ENCODE data around the gene C4orf36. TPM values are rescaled to one million over a fixed set of nuclear protein-coding genes. Genes with fewer than 3 reads are reported as not detected.

C4orf36 gene
- total and polyA plus RNA-seq, 2 of the 8 experiments (the other 6 are each of a cell fraction or from before 2014, with no cell fraction given), result 1.2 to 1.5 TPM

GRCh38 chr4:86855572-86855971 lies 36.6 kb downstream of the C4orf36 start:
- CTCF ChIA-PET (ENCODE audit: partially characterized antibody), result no interaction called here
- no peaks in the 10 kb centered on the region for H3K79me1 ChIP-seq (ENCODE audit: low read depth, low read length)
- peaks cover 0 to 3% (median under 1%) of the 10 kb centered on the region in 4 experiments; a peak in 2 of 7 replicates for H3K4me1 ChIP-seq (replicated peaks in 1 of 4; ENCODE audit: control insufficient read depth in 3 of 4, insufficient read depth in 4 of 4, low read length in 3 of 4)
- H4K20me1 ChIP-seq (replicated peaks in 1 of 2; ENCODE audit: control insufficient read depth in 1 of 2, insufficient read depth in 2 of 2, low read length in 2 of 2), result no peaks in the 10 kb centered on the region
- H3K18ac ChIP-seq (ENCODE audit: extremely low read depth, low read length), result no peak overlapping the region
- no peak overlapping the region for H2BK20ac ChIP-seq (ENCODE audit: low read length)
- H2BK12ac ChIP-seq (ENCODE audit: low read depth, low read length), result no peak overlapping the region
- no peak overlapping the region for H4K5ac ChIP-seq (ENCODE audit: insufficient read length, low read depth, low read length)
- no peak overlapping the region for H4K8ac ChIP-seq (ENCODE audit: extremely low read depth, insufficient read depth, low read length)
- no peak overlapping the region for H2BK5ac ChIP-seq (ENCODE audit: low read depth, low read length)
- H3K23me2 ChIP-seq (ENCODE audit: low read depth, low read length), result no peaks in the 10 kb centered on the region
- no peak overlapping the region for H2AFZ ChIP-seq (ENCODE audit: low read length)
- DNase-seq (ENCODE audit: low read depth in 1 of 2, low spot score in 2 of 2) (no peak), FAIRE-seq (no peak)
- H3K79me2 ChIP-seq (ENCODE audit: control insufficient read depth in 1 of 2, insufficient read depth in 2 of 2, low read length in 2 of 2), result no peaks in the 10 kb centered on the region
- no peak overlapping the region for H3K9ac ChIP-seq (replicated peaks in 1 of 4; ENCODE audit: extremely low read depth in 1 of 4, low read depth in 3 of 4, low read length in 3 of 4)
- H3K27ac ChIP-seq (ENCODE audit: low read depth, low read length), result no peak overlapping the region
- H3K23ac ChIP-seq (ENCODE audit: insufficient read length), result no peak overlapping the region
- H4K91ac ChIP-seq (replicated peaks; ENCODE audit: insufficient read length, low read length), result no peak overlapping the region
- peaks cover 0 to 16% (median 12%) of the 10 kb centered on the region in 4 experiments; a peak in 5 of 7 replicates for H3K27me3 ChIP-seq (replicated peaks in 1 of 4; ENCODE audit: control insufficient read depth in 3 of 4, extremely low read depth in 1 of 4, insufficient read depth in 3 of 4, low read length in 3 of 4)
- H2BK120ac ChIP-seq (replicated peaks; ENCODE audit: low read depth, low read length), result no peak overlapping the region
- no peak overlapping the region for H3K4me3 ChIP-seq (ENCODE audit: extremely low read depth in 1 of 4, insufficient read depth in 2 of 4, low read depth in 3 of 4, low read length in 4 of 4)
- H3K4ac ChIP-seq (replicated peaks; ENCODE audit: insufficient read length, low read depth, low read length), result no peak overlapping the region
- H2AK5ac ChIP-seq (ENCODE audit: low read depth, low read length), result no peak overlapping the region
- no peaks in the 10 kb centered on the region for H3K9me3 ChIP-seq (ENCODE audit: insufficient read depth in 2 of 2, low read depth in 1 of 2, low read length in 1 of 2)
- WGBS, 2 experiments (ENCODE audit: extremely low coverage in 1 of 2, insufficient coverage in 1 of 2, insufficient read length in 1 of 2, insufficient replicate concordance in 2 of 2, low coverage in 1 of 2, low lambda C conversion rate in 2 of 2, missing lambda C conversion rate in 1 of 2), result 86% methylated on average over 2 of the region's 2 CpGs; no CpG with 5 or more reads in 1 of the 2 experiments
- TF ChIP-seq RAD21 (IDR thresholded peaks at IDR 0.05 in 1 of 2, conservative IDR thresholded peaks at IDR 0.05 in 1 of 2; ENCODE audit: low read depth in 2 of 2, low read length in 2 of 2) (no peak), SP1 (IDR thresholded peaks at IDR 0.05; ENCODE audit: low read depth, low read length) (no peak), SP4 (IDR thresholded peaks at IDR 0.05; ENCODE audit: low read length) (no peak), EGR1 (IDR thresholded peaks at IDR 0.05; ENCODE audit: borderline replicate concordance, low read depth, low read length) (no peak), RNF2 (IDR thresholded peaks at IDR 0.05; ENCODE audit: borderline replicate concordance, low read depth, low read length, missing control alignments, poor library complexity, severe bottlenecking) (no peak), SP2 (IDR thresholded peaks at IDR 0.05; ENCODE audit: low read length) (no peak), CHD1 (IDR thresholded peaks at IDR 0.05; ENCODE audit: low read depth, low read length) (no peak), BRCA1 (IDR thresholded peaks at IDR 0.05; ENCODE audit: low read depth, low read length) (no peak), TBP (IDR thresholded peaks at IDR 0.05; ENCODE audit: low read depth, low read length) (no peak), SIRT6 (IDR thresholded peaks at IDR 0.05; ENCODE audit: low read length) (no peak), SUZ12 (IDR thresholded peaks at IDR 0.05; ENCODE audit: low read length) (no peak), CBX8 (IDR thresholded peaks at IDR 0.05; ENCODE audit: borderline replicate concordance, low read depth, low read length) (no peak), CHD2 (IDR thresholded peaks at IDR 0.05; ENCODE audit: low read length) (no peak)
- no peak overlapping the region for H2BK15ac ChIP-seq (ENCODE audit: low read length)
- H3K36me3 ChIP-seq (ENCODE audit: control insufficient read depth in 2 of 4, insufficient read depth in 4 of 4, low read length in 3 of 4), result no peaks in the 10 kb centered on the region
- H3K14ac ChIP-seq (ENCODE audit: insufficient read length), result no peak overlapping the region
- H3K56ac ChIP-seq (replicated peaks; ENCODE audit: insufficient read length, low read depth, low read length), result no peak overlapping the region
- H3K4me2 ChIP-seq (ENCODE audit: insufficient read depth in 1 of 2, low read depth in 2 of 2, low read length in 2 of 2), result no peak overlapping the region
- POLR2A ChIA-PET (ENCODE audit: partially characterized antibody), result interaction anchor here (0.6 kb wide), 1 partner anchor 458 kb away, joined by 3 read pairs; no protein-coding TSS in a partner anchor

All from H1 (cell line).